IMR-90 (cell line): ENCODE results near the gene USP28. TPM values are rescaled to one million over a fixed set of nuclear protein-coding genes. Genes with fewer than 3 reads are reported as not detected.

Experiments
- ATAC-seq: fragments of 200-7000 bp; cut with Tn5 transposase; 2 replicates; pipeline ENCODE4 v1.9.1; 2020; ENCODE audit warnings: low read depth, mild to moderate bottlenecking, moderate library complexity
- BruUV-seq: library from RNA; stranded (reverse); fragments of 400-500 nt; replicated peaks from 2 replicates; lab custom pipeline; 2021; lab: Mats Ljungman, UMichigan
- CTCF ChIA-PET: fragments of 300-600 bp; formaldehyde crosslinking; extraction: SDS; loops from one replicate; lab custom pipeline; 2021; ENCODE audit warnings: antibody characterized with exemption; lab: Yijun Ruan, JAX
- POLR2A ChIA-PET: fragments of 300-600 bp; sonication (Branson Sonifier 250); formaldehyde crosslinking; loops from one replicate; lab custom pipeline; 2022; ENCODE audit warnings: antibody characterized with exemption; ENCODE audit not compliant: unreplicated experiment; lab: Charles Lee
- DNase-seq: peaks from one replicate; pipeline ENCODE4 v3.0.0; 2013
- H2AFZ ChIP-seq: replicated peaks from 2 replicates; pipeline ENCODE3; 2013; ENCODE audit warnings: low read length, mild to moderate bottlenecking; ENCODE audit not compliant: poor library complexity
- H2AK5ac ChIP-seq: 2 replicates; pipeline ENCODE4 v1.6.1; 2013; ENCODE audit warnings: low read depth, low read length, inconsistent platforms
- H2AK9ac ChIP-seq: replicated peaks from 2 replicates; pipeline ENCODE3; 2013; ENCODE audit warnings: mild to moderate bottlenecking, low read depth, low read length, moderate library complexity; ENCODE audit not compliant: poor library complexity
- H2BK120ac ChIP-seq: 2 replicates; pipeline ENCODE4 v1.6.1; 2013; ENCODE audit warnings: low read depth, low read length, inconsistent platforms
- H2BK15ac ChIP-seq: 3 replicates; pipeline ENCODE4 v1.6.1; 2013; ENCODE audit warnings: low read depth, low read length, inconsistent platforms
- H2BK20ac ChIP-seq: 2 replicates; pipeline ENCODE4 v1.6.1; 2013; ENCODE audit warnings: low read depth, mild to moderate bottlenecking, inconsistent platforms, low read length, moderate library complexity
- H2BK5ac ChIP-seq: 2 replicates; pipeline ENCODE4 v1.6.1; 2013; ENCODE audit warnings: mild to moderate bottlenecking, low read depth, low read length, inconsistent platforms; ENCODE audit not compliant: poor library complexity, severe bottlenecking
- H3K14ac ChIP-seq: replicated peaks from 2 replicates; pipeline ENCODE4 v1.6.1; 2013; ENCODE audit warnings: low read depth, low read length, inconsistent platforms
- H3K18ac ChIP-seq: 2 replicates; pipeline ENCODE4 v1.6.1; 2013; ENCODE audit warnings: low read depth, low read length, control low read depth
- H3K23ac ChIP-seq: 2 replicates; pipeline ENCODE4 v1.6.1; 2013; ENCODE audit warnings: low read depth, low read length, inconsistent platforms
- H3K27ac ChIP-seq: 2 replicates; pipeline ENCODE4 v1.5.1; 2013; ENCODE audit warnings: mild to moderate bottlenecking, control low read depth, low read length; ENCODE audit not compliant: insufficient read depth
- H3K27me3 ChIP-seq: 2 replicates; pipeline ENCODE4 v1.6.1; 2013; ENCODE audit warnings: low read length; ENCODE audit not compliant: control insufficient read depth, insufficient read depth
- H3K36me3 ChIP-seq: 2 replicates; pipeline ENCODE4 v1.6.1; 2013; ENCODE audit warnings: low read length, mixed read lengths; ENCODE audit not compliant: control insufficient read depth, insufficient read depth
- H3K4ac ChIP-seq: 2 replicates; pipeline ENCODE4 v1.6.1; 2013; ENCODE audit warnings: low read depth, low read length, inconsistent platforms
- H3K4me1 ChIP-seq: 2 replicates; pipeline ENCODE4 v1.6.1; 2013; ENCODE audit warnings: low read length, mixed read lengths; ENCODE audit not compliant: control insufficient read depth, insufficient read depth
- H3K4me2 ChIP-seq: 2 replicates; pipeline ENCODE4 v1.6.1; 2013; ENCODE audit warnings: low read depth, mild to moderate bottlenecking, control low read depth, low read length, moderate library complexity
- H3K4me3 ChIP-seq: 2 replicates; pipeline ENCODE4 v1.5.1; 2013; ENCODE audit warnings: low read depth, mild to moderate bottlenecking, control low read depth, low read length, moderate library complexity; ENCODE audit not compliant: insufficient read depth
- H3K56ac ChIP-seq: 2 replicates; pipeline ENCODE4 v1.6.1; 2013; ENCODE audit warnings: low read length, inconsistent platforms; ENCODE audit not compliant: insufficient read depth; ENCODE audit errors: extremely low read depth
- H3K79me1 ChIP-seq, 2 experiments: 2 replicates each; pipeline ENCODE4 v1.6.1; 2013; ENCODE audit warnings: low read length in 2 of 2, inconsistent platforms in 1 of 2, low read depth in 1 of 2
- H3K9ac ChIP-seq: 2 replicates; pipeline ENCODE4 v1.6.1; 2013; ENCODE audit warnings: low read depth, low read length, control low read depth
- H3K9me1 ChIP-seq: 2 replicates; pipeline ENCODE4 v1.6.1; 2013; ENCODE audit warnings: low read length, inconsistent platforms; ENCODE audit not compliant: insufficient read depth
- H3K9me3 ChIP-seq: 2 replicates; pipeline ENCODE4 v1.6.1; 2013; ENCODE audit warnings: low read length; ENCODE audit not compliant: control insufficient read depth, insufficient read depth
- H4K20me1 ChIP-seq: 2 replicates; pipeline ENCODE4 v1.6.1; 2013; ENCODE audit warnings: low read length, inconsistent platforms; ENCODE audit not compliant: insufficient read depth
- H4K5ac ChIP-seq: 2 replicates; pipeline ENCODE4 v1.6.1; 2013; ENCODE audit warnings: mild to moderate bottlenecking, low read depth, low read length, control low read depth
- H4K8ac ChIP-seq, 2 experiments: 2 replicates each; pipeline ENCODE4 v1.6.1; 2013; ENCODE audit warnings: low read depth in 2 of 2, low read length in 2 of 2, control low read depth in 1 of 2, inconsistent platforms in 1 of 2
- H4K91ac ChIP-seq: 2 replicates; pipeline ENCODE4 v1.6.1; 2013; ENCODE audit warnings: low read depth, low read length, inconsistent platforms; ENCODE audit not compliant: insufficient read depth
- BHLHE40 ChIP-seq: fragments of 150-350 bp; IDR thresholded peaks from 2 replicates; pipeline ENCODE4 v1.6.1; 2016; ENCODE audit warnings: mild to moderate bottlenecking, low read depth, low read length
- CEBPB ChIP-seq: IDR thresholded peaks from 2 replicates; pipeline ENCODE4 v1.6.1; 2012; ENCODE audit warnings: low read depth, low read length, improper control_type of control experiment
- CHD1 ChIP-seq: IDR thresholded peaks from 2 replicates; pipeline ENCODE4 v1.6.1; 2012; ENCODE audit warnings: low read depth, low read length, improper control_type of control experiment
- ELK1 ChIP-seq: fragments of 150-350 bp; IDR thresholded peaks from 2 replicates; pipeline ENCODE4 v1.6.1; 2016; ENCODE audit warnings: low read depth, mild to moderate bottlenecking, low read length, moderate library complexity, borderline replicate concordance
- FOS ChIP-seq: fragments of 150-350 bp; IDR thresholded peaks from 2 replicates; pipeline ENCODE4 v1.6.1; 2016; ENCODE audit warnings: low read depth, low read length
- MAFK ChIP-seq: IDR thresholded peaks from 2 replicates; pipeline ENCODE4 v1.6.1; 2012; ENCODE audit warnings: low read depth, low read length, improper control_type of control experiment
- MAZ ChIP-seq: IDR thresholded peaks from 2 replicates; pipeline ENCODE4 v1.6.1; 2012; ENCODE audit warnings: low read depth, mild to moderate bottlenecking, low read length, improper control_type of control experiment, moderate library complexity, borderline replicate concordance
- MXI1 ChIP-seq: IDR thresholded peaks from 2 replicates; pipeline ENCODE4 v1.6.1; 2012; ENCODE audit warnings: low read depth, mild to moderate bottlenecking, low read length, moderate library complexity, borderline replicate concordance
- NFE2L2 ChIP-seq: fragments of 150-350 bp; IDR thresholded peaks from 2 replicates; pipeline ENCODE4 v1.6.1; 2016; ENCODE audit warnings: low read depth, mild to moderate bottlenecking, low read length
- POLR2A ChIP-seq: IDR thresholded peaks from 2 replicates; pipeline ENCODE4 v1.6.1; 2012; ENCODE audit warnings: mild to moderate bottlenecking, low read depth, low read length
- RAD21 ChIP-seq: IDR thresholded peaks from 2 replicates; pipeline ENCODE4 v1.6.1; 2012; ENCODE audit warnings: low read length, improper control_type of control experiment
- RCOR1 ChIP-seq: IDR thresholded peaks from 2 replicates; pipeline ENCODE4 v1.6.1; 2012; ENCODE audit warnings: mild to moderate bottlenecking, low read length, improper control_type of control experiment; ENCODE audit not compliant: insufficient replicate concordance
- RFX5 ChIP-seq: IDR thresholded peaks from 2 replicates; pipeline ENCODE4 v1.8.0; 2012; ENCODE audit warnings: low read depth, mild to moderate bottlenecking, low read length, moderate library complexity
- SMC3 ChIP-seq: fragments of 150-350 bp; IDR thresholded peaks from 2 replicates; pipeline ENCODE4 v1.6.1; 2016; ENCODE audit warnings: low read depth, mild to moderate bottlenecking, antibody characterized with exemption, low read length, moderate library complexity
- WGBS, 2 experiments: methylation state at CpG; one replicate each; pipeline versions ENCODE4 v1.1.5 to v1.1.7; 2013; ENCODE audit warnings: missing lambda C conversion rate in 2 of 2; ENCODE audit not compliant: insufficient read length in 1 of 2; ENCODE audit errors: extremely low coverage in 2 of 2; 5-methylcytosine and 5-hydroxymethylcytosine counted together
- dilution Hi-C: fragments of 300-500 bp; cut with HindIII; formaldehyde crosslinking; loops from one replicate; pipeline ENCODE4 v1.14.3; 2018; ENCODE audit warnings: low sequenced_read_pairs; ENCODE audit not compliant: unreplicated experiment
- in situ Hi-C: fragments of 300-500 bp; cut with MboI; formaldehyde crosslinking; loops from 3 replicates; pipeline ENCODE4 v1.14.3; 2019; ENCODE audit warnings: low sequenced_read_pairs, inconsistent platforms, mixed read lengths
- intact Hi-C: fragments of 100-400 bp; cut with micrococcal nuclease; formaldehyde crosslinking; loops from 2 replicates; pipeline ENCODE4 v1.10.0; 2022
- polyA plus RNA-seq, 3 experiments: library from polyadenylated mRNA; depleted of rRNA; stranded (reverse); fragments of >200 nt; gene quantifications; 2 replicates each; pipeline ENCODE4 v1.2.3, GENCODE V29; 2012; ENCODE audit warnings: low replicate concordance in 1 of 3
- total RNA-seq: library from RNA; depleted of rRNA; stranded (reverse); fragments of >200 nt; gene quantifications from 2 replicates; pipeline ENCODE4 v1.2.3, GENCODE V29; 2012
- TF ChIP-seq, protein P1 (sequence below): fragments of 150-350 bp; IDR thresholded peaks from 2 replicates; pipeline ENCODE4 v1.6.1; 2017; ENCODE audit warnings: mild to moderate bottlenecking, antibody characterized with exemption, low read length, low read depth
- TF ChIP-seq, protein P2 (sequence below): conservative IDR thresholded peaks from 2 replicates; pipeline ENCODE4 v1.5.1; 2012; ENCODE audit warnings: mild to moderate bottlenecking, low read depth, low read length, improper control_type of control experiment

USP28 gene
- total and polyA plus RNA-seq, 2 of the 4 experiments (the other 2 are of a cell fraction) = 17.0 to 36.0 TPM

- Histone ChIP-seq H2BK20ac (no peak overlapping the region), H3K14ac (no peak overlapping the region), H3K4ac (no peak overlapping the region), H2AK9ac (no peak overlapping the region), H3K9me3 (no peaks in the 10 kb centered on the region), H3K79me1 (peaks cover 3 to 9% of the 10 kb centered on the region in 2 experiments; a peak in 3 of 4 replicates), H3K4me3 (no peak overlapping the region), H3K56ac (no peak overlapping the region), H4K20me1 (no peaks in the 10 kb centered on the region), H3K9ac (no peak overlapping the region), H3K23ac (no peak overlapping the region), H4K5ac (no peak overlapping the region), H4K91ac (no peak overlapping the region), H3K36me3 (peaks cover 3% of the 10 kb centered on the region), H4K8ac (no peak overlapping the region), H3K4me2 (no peak overlapping the region), H2BK15ac (no peak overlapping the region), H2AFZ (no peak overlapping the region), H2BK120ac (no peak overlapping the region), H3K4me1 (no peaks in the 10 kb centered on the region), H3K9me1 (no peaks in the 10 kb centered on the region), H3K18ac (no peak overlapping the region), H2BK5ac (no peak overlapping the region), H3K27me3 (no peaks in the 10 kb centered on the region), H3K27ac (no peak overlapping the region), H2AK5ac (no peak overlapping the region)
- ChIA-PET CTCF (no interaction called here), POLR2A (no interaction called here)
- dilution Hi-C loops = no loop called here
- intact Hi-C loops = no loop called here
- TF ChIP-seq MXI1 = no peak
- TF ChIP-seq FOS = no peak
- no peak for TF ChIP-seq MAFK
- no peak for TF ChIP-seq NFE2L2
- TF ChIP-seq RCOR1 = no peak
- TF ChIP-seq, protein P1, sequence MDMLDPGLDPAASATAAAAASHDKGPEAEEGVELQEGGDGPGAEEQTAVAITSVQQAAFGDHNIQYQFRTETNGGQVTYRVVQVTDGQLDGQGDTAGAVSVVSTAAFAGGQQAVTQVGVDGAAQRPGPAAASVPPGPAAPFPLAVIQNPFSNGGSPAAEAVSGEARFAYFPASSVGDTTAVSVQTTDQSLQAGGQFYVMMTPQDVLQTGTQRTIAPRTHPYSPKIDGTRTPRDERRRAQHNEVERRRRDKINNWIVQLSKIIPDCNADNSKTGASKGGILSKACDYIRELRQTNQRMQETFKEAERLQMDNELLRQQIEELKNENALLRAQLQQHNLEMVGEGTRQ = no peak
- TF ChIP-seq CEBPB = no peak
- no peak for TF ChIP-seq RFX5
- no peak for TF ChIP-seq MAZ
- no peak for TF ChIP-seq POLR2A
- TF ChIP-seq CHD1 = no peak
- TF ChIP-seq RAD21 = no peak
- no peak for TF ChIP-seq SMC3
- TF ChIP-seq ELK1 = no peak
- TF ChIP-seq BHLHE40 = no peak
- TF ChIP-seq, protein P2, sequence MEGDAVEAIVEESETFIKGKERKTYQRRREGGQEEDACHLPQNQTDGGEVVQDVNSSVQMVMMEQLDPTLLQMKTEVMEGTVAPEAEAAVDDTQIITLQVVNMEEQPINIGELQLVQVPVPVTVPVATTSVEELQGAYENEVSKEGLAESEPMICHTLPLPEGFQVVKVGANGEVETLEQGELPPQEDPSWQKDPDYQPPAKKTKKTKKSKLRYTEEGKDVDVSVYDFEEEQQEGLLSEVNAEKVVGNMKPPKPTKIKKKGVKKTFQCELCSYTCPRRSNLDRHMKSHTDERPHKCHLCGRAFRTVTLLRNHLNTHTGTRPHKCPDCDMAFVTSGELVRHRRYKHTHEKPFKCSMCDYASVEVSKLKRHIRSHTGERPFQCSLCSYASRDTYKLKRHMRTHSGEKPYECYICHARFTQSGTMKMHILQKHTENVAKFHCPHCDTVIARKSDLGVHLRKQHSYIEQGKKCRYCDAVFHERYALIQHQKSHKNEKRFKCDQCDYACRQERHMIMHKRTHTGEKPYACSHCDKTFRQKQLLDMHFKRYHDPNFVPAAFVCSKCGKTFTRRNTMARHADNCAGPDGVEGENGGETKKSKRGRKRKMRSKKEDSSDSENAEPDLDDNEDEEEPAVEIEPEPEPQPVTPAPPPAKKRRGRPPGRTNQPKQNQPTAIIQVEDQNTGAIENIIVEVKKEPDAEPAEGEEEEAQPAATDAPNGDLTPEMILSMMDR = no peak
- in situ Hi-C loops = no loop called here
- no peak for ATAC-seq
- BruUV-seq = no TSS peak
- DNase-seq = no peak
- WGBS, 2 experiments = no CpG with 5 or more reads among the region's 6 CpGs
Observed at GRCh38 chr11:113855803-113856202, 19.6 kb downstream of the USP28 start.
